ENCODE measurements around the gene ARGFX.

DNA sequence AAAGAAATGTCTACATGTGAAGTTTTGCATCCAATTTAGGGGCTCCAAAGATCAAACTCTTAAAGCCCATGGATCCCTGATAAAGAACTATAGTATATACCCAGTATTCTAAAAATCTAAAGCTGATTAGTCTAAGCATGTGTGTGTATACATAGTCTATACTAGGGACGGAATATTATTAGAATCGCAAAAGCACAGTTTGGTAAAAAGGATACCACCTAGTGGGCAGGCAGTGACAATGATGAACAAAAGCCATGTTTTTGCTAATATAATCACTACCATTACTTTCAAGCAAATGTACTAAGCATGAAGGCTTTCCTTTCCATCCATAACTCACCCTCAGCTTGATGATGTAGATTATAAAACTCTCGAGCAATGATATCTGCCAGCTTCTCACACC, 38.4 kb upstream of the ARGFX start:
- TF ChIP-seq POLR2AphosphoS5 (IDR thresholded peaks at IDR 0.05; ENCODE audit: low read depth, low read length) (no peak), TAF1 (IDR thresholded peaks at IDR 0.05; ENCODE audit: borderline replicate concordance, low read depth, low read length) (no peak), POLR2A (IDR thresholded peaks at IDR 0.05; ENCODE audit: low read depth, low read length) (no peak)
